ENCODE results near the gene FCGR3A.

Gene FCGR3A

GRCh38 chr1:161499099-161500039, 50.2 kb downstream of the FCGR3A start:
- DNase-seq (ENCODE audit: low read depth) = no peak

GRCh38 chr1:161498646-161499045, 51.0 kb downstream of the FCGR3A start:
- no peak for DNase-seq (ENCODE audit: low read depth)

- DNase-seq (ENCODE audit: low read depth) = no peak
Observed at GRCh38 chr1:161497961-161498360, 51.7 kb downstream of the FCGR3A start.

- no peak for DNase-seq (ENCODE audit: low read depth)
Observed at GRCh38 chr1:161495490-161495889, 54.1 kb downstream of the FCGR3A start.

GRCh38 chr1:161494091-161494735, 55.4 kb downstream of the FCGR3A start:
- no peak for DNase-seq (ENCODE audit: low read depth)

- DNase-seq (ENCODE audit: low read depth) = no peak
Observed at GRCh38 chr1:161492827-161493226, 56.8 kb downstream of the FCGR3A start.

Measured in activated gamma-delta T cell treated with anti-CD3 and anti-CD28 coated beads, Interleukin-2, amount 50 U/mL, for 16 hours (primary cell).